ENCODE results near the gene FGF5. TPM values are rescaled to one million over a fixed set of nuclear protein-coding genes. Genes with fewer than 3 reads are reported as not detected.

FGF5 gene
- total RNA-seq, 2 donors from 2014 or later = not detected

- intact Hi-C loops (cut with DNase I) = no loop called here
- WGBS, 2 donors = 16 to 17% methylated on average over 36 of the region's 36 CpGs
Measured at GRCh38 chr4:80263541-80264351, 2.7 kb upstream of the FGF5 start.

GRCh38 chr4:80264352-80264647 is 2.2 kb upstream of the FGF5 start:
- H3K27me3 ChIP-seq = peaks cover 0 to 20% of the 10 kb centered on the region in 2 donors
- no peak for DNase-seq

More at GRCh38 chr4:80263541-80264351, 2.7 kb upstream of the FGF5 start:
- Histone ChIP-seq H3K27ac (no peak overlapping the region), H3K9me3 (no peaks in the 10 kb centered on the region), H3K36me3 (replicated peaks in 1 of 2; ENCODE audit: insufficient read depth in 1 of 2, low read depth in 2 of 2) (no peaks in the 10 kb centered on the region), H3K27me3 (peaks cover 0 to 20% of the 10 kb centered on the region in 2 donors), H3K4me1 (peaks cover 21% of the 10 kb centered on the region), H3K4me3 (no peak overlapping the region)
- ATAC-seq (no peak), DNase-seq (no peak)
- no peak for TF ChIP-seq CTCF (IDR thresholded peaks at IDR 0.05)
- TF ChIP-seq POLR2A (IDR thresholded peaks at IDR 0.05) = no peak

GRCh38 chr4:80264825-80265224 is 1.6 kb upstream of the FGF5 start:
- intact Hi-C loops (cut with DNase I) = no loop called here
- H3K27me3 ChIP-seq = peaks cover 0 to 20% of the 10 kb centered on the region in 2 donors
- H3K36me3 ChIP-seq (replicated peaks in 1 of 2; ENCODE audit: insufficient read depth in 1 of 2, low read depth in 2 of 2) = no peaks in the 10 kb centered on the region
- ATAC-seq (no peak), DNase-seq (no peak)
- H3K4me3 ChIP-seq = no peak overlapping the region
- H3K9me3 ChIP-seq = no peaks in the 10 kb centered on the region
- peaks cover 21% of the 10 kb centered on the region for H3K4me1 ChIP-seq
- WGBS, 2 donors = 27 to 40% methylated on average over 1 of the region's 1 CpG
- TF ChIP-seq CTCF (IDR thresholded peaks at IDR 0.05) (no peak), POLR2A (IDR thresholded peaks at IDR 0.05) (no peak)
- H3K27ac ChIP-seq = no peak overlapping the region

More at GRCh38 chr4:80264352-80264647, 2.2 kb upstream of the FGF5 start:
- Histone ChIP-seq H3K27ac (no peak overlapping the region), H3K36me3 (replicated peaks in 1 of 2; ENCODE audit: insufficient read depth in 1 of 2, low read depth in 2 of 2) (no peaks in the 10 kb centered on the region), H3K4me1 (peaks cover 21% of the 10 kb centered on the region), H3K4me3 (no peak overlapping the region), H3K9me3 (no peaks in the 10 kb centered on the region)
- intact Hi-C loops (cut with DNase I) = no loop called here
- 9 to 10% methylated on average over 4 of the region's 4 CpGs for WGBS, 2 donors
- no peak for ATAC-seq
- TF ChIP-seq CTCF (IDR thresholded peaks at IDR 0.05) = no peak
- TF ChIP-seq POLR2A (IDR thresholded peaks at IDR 0.05) = no peak

- no peaks in the 10 kb centered on the region for H3K36me3 ChIP-seq (replicated peaks in 1 of 2; ENCODE audit: insufficient read depth in 1 of 2, low read depth in 2 of 2)
- H3K4me3 ChIP-seq = no peak overlapping the region
- TF ChIP-seq POLR2A (IDR thresholded peaks at IDR 0.05) (no peak), CTCF (IDR thresholded peaks at IDR 0.05) (no peak)
- ATAC-seq = peak; percentile 27
- peaks cover 21% of the 10 kb centered on the region for H3K4me1 ChIP-seq
- no peaks in the 10 kb centered on the region for H3K9me3 ChIP-seq
- H3K27ac ChIP-seq = no peak overlapping the region
- peaks cover 0 to 20% of the 10 kb centered on the region in 2 donors for H3K27me3 ChIP-seq
- peak in 1 of 4 donors; percentile 22 for DNase-seq
- intact Hi-C loops (cut with DNase I) = no loop called here
- 1 to 2% methylated on average over 32 to 36 of the region's 36 CpGs for WGBS, 2 donors
Measured at GRCh38 chr4:80265571-80266252, 752 bp upstream of the FGF5 start.

Measured in body of pancreas (tissue), 4 donors.